H9 (cell line): Measurements from ENCODE around the gene PLEK2. TPM values are rescaled to one million over a fixed set of nuclear protein-coding genes. Genes with fewer than 3 reads are reported as not detected.

Source experiments
- DNase-seq: peaks from one replicate; pipeline ENCODE4 v3.0.0-alpha.2; 2017
- H2AFZ ChIP-seq: one replicate; pipeline ENCODE4 v1.6.1; 2013; ENCODE audit warnings: mild to moderate bottlenecking, low read length, control low read depth, moderate library complexity
- H2AK5ac ChIP-seq: 2 replicates; pipeline ENCODE4 v1.6.1; 2013; ENCODE audit warnings: low read length, control low read depth, mixed read lengths; ENCODE audit not compliant: insufficient read length
- H2BK120ac ChIP-seq: one replicate; pipeline ENCODE4 v1.6.1; 2013; ENCODE audit warnings: low read depth, mild to moderate bottlenecking, low read length, control low read depth, inconsistent platforms; ENCODE audit not compliant: poor library complexity, severe bottlenecking
- H2BK12ac ChIP-seq: 2 replicates; pipeline ENCODE4 v1.6.1; 2013; ENCODE audit warnings: low read length, control low read depth, mixed read lengths, low read depth; ENCODE audit not compliant: insufficient read length
- H2BK15ac ChIP-seq: 2 replicates; pipeline ENCODE4 v1.6.1; 2013; ENCODE audit warnings: low read depth, low read length, control low read depth
- H2BK20ac ChIP-seq: one replicate; pipeline ENCODE4 v1.6.1; 2013; ENCODE audit warnings: low read depth, mild to moderate bottlenecking, low read length, control low read depth, inconsistent platforms; ENCODE audit not compliant: poor library complexity, severe bottlenecking
- H2BK5ac ChIP-seq: 2 replicates; pipeline ENCODE4 v1.6.1; 2013; ENCODE audit warnings: low read length, control low read depth, mixed read lengths; ENCODE audit not compliant: insufficient read length
- H3K14ac ChIP-seq: 2 replicates; pipeline ENCODE4 v1.6.1; 2013; ENCODE audit warnings: low read length, control low read depth; ENCODE audit not compliant: insufficient read depth
- H3K18ac ChIP-seq: 2 replicates; pipeline ENCODE4 v1.6.1; 2013; ENCODE audit warnings: low read depth, mild to moderate bottlenecking, mixed read lengths, low read length, control low read depth; ENCODE audit not compliant: insufficient read length
- H3K23ac ChIP-seq: 2 replicates; pipeline ENCODE4 v1.6.1; 2013; ENCODE audit warnings: low read length, control low read depth, mixed read lengths, low read depth; ENCODE audit not compliant: insufficient read length
- H3K23me2 ChIP-seq: 2 replicates; pipeline ENCODE4 v1.6.1; 2013; ENCODE audit warnings: low read depth, mild to moderate bottlenecking, mixed read lengths, low read length, control low read depth; ENCODE audit not compliant: insufficient read length, poor library complexity, severe bottlenecking
- H3K27ac ChIP-seq: 2 replicates; pipeline ENCODE4 v1.5.1; 2013; ENCODE audit warnings: low read length, control low read depth, mixed read lengths, low read depth; ENCODE audit not compliant: insufficient read length
- H3K27me3 ChIP-seq: 2 replicates; pipeline ENCODE4 v1.6.1; 2013; ENCODE audit warnings: low read length, control low read depth, inconsistent platforms; ENCODE audit not compliant: insufficient read depth
- H3K4ac ChIP-seq: 2 replicates; pipeline ENCODE4 v1.6.1; 2013; ENCODE audit warnings: low read depth, mild to moderate bottlenecking, control low read depth, inconsistent platforms, low read length, moderate library complexity
- H3K4me1 ChIP-seq: 2 replicates; pipeline ENCODE4 v1.6.1; 2013; ENCODE audit warnings: low read length, control low read depth, inconsistent platforms; ENCODE audit not compliant: insufficient read depth
- H3K4me2 ChIP-seq: 2 replicates; pipeline ENCODE4 v1.6.1; 2013; ENCODE audit warnings: low read length, control low read depth, mixed read lengths; ENCODE audit not compliant: insufficient read length, insufficient read depth
- H3K56ac ChIP-seq: 2 replicates; pipeline ENCODE4 v1.6.1; 2013; ENCODE audit warnings: low read depth, mild to moderate bottlenecking, mixed read lengths, low read length, control low read depth; ENCODE audit not compliant: insufficient read length
- H3K79me1 ChIP-seq: 2 replicates; pipeline ENCODE4 v1.6.1; 2013; ENCODE audit warnings: low read depth, mild to moderate bottlenecking, moderate library complexity, low read length, control low read depth, inconsistent platforms; ENCODE audit not compliant: insufficient read depth, poor library complexity, severe bottlenecking
- H3K79me2 ChIP-seq: 2 replicates; pipeline ENCODE4 v1.6.1; 2013; ENCODE audit warnings: low read length, control low read depth, inconsistent platforms; ENCODE audit not compliant: insufficient read depth
- H3K9ac ChIP-seq: 2 replicates; pipeline ENCODE4 v1.6.1; 2013; ENCODE audit warnings: low read length, control low read depth, mixed read lengths; ENCODE audit not compliant: insufficient read length; ENCODE audit errors: extremely low read depth
- H3K9me3 ChIP-seq: one replicate; pipeline ENCODE4 v1.6.1; 2013; ENCODE audit warnings: low read depth, low read length, inconsistent platforms; ENCODE audit not compliant: control insufficient read depth
- H3T11ph ChIP-seq: one replicate; pipeline ENCODE4 v1.6.1; 2013; ENCODE audit warnings: mild to moderate bottlenecking, low read length, control low read depth, inconsistent platforms
- H4K20me1 ChIP-seq: one replicate; pipeline ENCODE4 v1.6.1; 2013; ENCODE audit not compliant: control insufficient read depth, insufficient read length, insufficient read depth
- H4K5ac ChIP-seq: 2 replicates; pipeline ENCODE4 v1.6.1; 2013; ENCODE audit warnings: low read depth, mild to moderate bottlenecking, mixed read lengths, low read length, control low read depth; ENCODE audit not compliant: insufficient read length
- H4K8ac ChIP-seq: replicated peaks from 2 replicates; pipeline ENCODE4 v1.6.1; 2013; ENCODE audit warnings: low read length, control low read depth, mixed read lengths, low read depth; ENCODE audit not compliant: insufficient read length
- H4K91ac ChIP-seq: 2 replicates; pipeline ENCODE4 v1.6.1; 2013; ENCODE audit warnings: low read depth, mild to moderate bottlenecking, moderate library complexity, mixed read lengths, low read length, control low read depth; ENCODE audit not compliant: insufficient read length
- H3K27ac Mint-ChIP-seq, 3 experiments: 2 replicates in 2 of 3; 3 replicates in 1 of 3; pipeline ENCODE4 v1.8.0; 2020 to 2021; ENCODE audit warnings: mixed read lengths in 3 of 3, mild to moderate bottlenecking in 1 of 3, moderate library complexity in 1 of 3
- H3K27me3 Mint-ChIP-seq: 2 replicates; pipeline ENCODE4 v1.8.0; 2021; ENCODE audit warnings: low read depth, mild to moderate bottlenecking, moderate library complexity, mixed read lengths
- H3K36me3 Mint-ChIP-seq, 3 experiments: 2 replicates in 2 of 3; 3 replicates in 1 of 3; pipeline ENCODE4 v1.8.0; 2020 to 2021; ENCODE audit warnings: low read depth in 3 of 3, mixed read lengths in 3 of 3; ENCODE audit not compliant: insufficient read depth in 1 of 3
- H3K4me1 Mint-ChIP-seq, 2 experiments: 2 replicates each; pipeline ENCODE4 v1.8.0; 2020; ENCODE audit warnings: mixed read lengths in 2 of 2
- H3K4me3 Mint-ChIP-seq, 2 experiments: 2 replicates in 1 of 2; 3 replicates in 1 of 2; pipeline ENCODE4 v1.8.0; 2020 to 2021; ENCODE audit warnings: mild to moderate bottlenecking in 2 of 2, mixed read lengths in 2 of 2, moderate library complexity in 1 of 2
- H3K9me3 Mint-ChIP-seq, 2 experiments: 2 replicates in 1 of 2; 3 replicates in 1 of 2; pipeline ENCODE4 v1.8.0; 2020; ENCODE audit warnings: mild to moderate bottlenecking in 2 of 2, mixed read lengths in 2 of 2, moderate library complexity in 1 of 2
- CTCF ChIP-seq: fragments of 200-600 bp; sonication (generic); conservative IDR thresholded peaks from 3 replicates; pipeline ENCODE4 v1.8.0; 2021; ENCODE audit warnings: antibody characterized with exemption, mild to moderate bottlenecking
- WGBS: extraction: QIAGEN DNeasy Blood & Tissue Kit; methylation state at CpG from one replicate; pipeline ENCODE4 v1.1.7; 2013; ENCODE audit warnings: missing lambda C conversion rate, low lambda C conversion rate, mixed read lengths; ENCODE audit not compliant: insufficient read length; ENCODE audit errors: extremely low coverage; 5-methylcytosine and 5-hydroxymethylcytosine counted together
- total RNA-seq: library from RNA; stranded (reverse); gene quantifications from 2 replicates; pipeline ENCODE4 v1.2.1, GENCODE V29; 2021

Gene PLEK2
- total RNA-seq, 1 experiment from 2014 or later: not detected

DNA sequence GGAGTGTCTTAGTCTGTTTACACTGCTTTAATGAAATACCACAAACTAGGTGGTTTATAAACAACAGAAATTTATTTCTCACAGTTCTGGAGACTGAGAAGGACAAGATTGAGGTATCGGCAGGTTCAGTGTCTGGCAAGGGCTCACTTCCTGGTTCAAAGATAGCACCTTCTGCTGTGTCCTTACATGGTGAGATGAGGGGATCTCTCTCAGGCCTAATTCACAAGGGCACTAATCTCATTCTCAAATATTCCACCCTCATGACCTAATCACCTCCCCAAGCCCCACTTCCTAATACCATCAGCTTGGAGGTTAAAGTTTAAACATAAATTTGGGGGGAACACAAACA, 35.0 kb upstream of the PLEK2 start:
- peaks cover 5% of the 10 kb centered on the region for H3K9me3 ChIP-seq
- no peak overlapping the region for H2AFZ ChIP-seq
- H3K36me3 Mint-ChIP-seq: peaks cover 12 to 21% (median 12%) of the 10 kb centered on the region in 3 experiments
- no CpG with 5 or more reads among the region's 1 CpG for WGBS
- no peak overlapping the region for H3K27ac ChIP-seq
- no peak overlapping the region for H2BK120ac ChIP-seq
- no peak overlapping the region for H2BK15ac ChIP-seq
- no peak overlapping the region for H4K5ac ChIP-seq
- peaks cover 15% of the 10 kb centered on the region for H3K4me1 ChIP-seq
- no peak overlapping the region for H3K9ac ChIP-seq
- 0 out of 2 replicates have a peak, but pooled peaks cover 1% of the 10 kb centered on the region for H3K79me2 ChIP-seq
- H3K4me3 Mint-ChIP-seq: no peak overlapping the region
- no peak overlapping the region for H3K23ac ChIP-seq
- H4K20me1 ChIP-seq: no peaks in the 10 kb centered on the region
- H3K27me3 ChIP-seq: no peaks in the 10 kb centered on the region
- H3K23me2 ChIP-seq: no peaks in the 10 kb centered on the region
- peaks cover 3% of the 10 kb centered on the region for H3K27me3 Mint-ChIP-seq
- DNase-seq: no peak
- H3K27ac Mint-ChIP-seq: peak overlapping the region in 1 of 3 experiments; percentile 39; a peak in 1 of 7 replicates
- H3K4me2 ChIP-seq: no peak overlapping the region
- no peak overlapping the region for H4K91ac ChIP-seq
- no peak overlapping the region for H2BK5ac ChIP-seq
- H2BK12ac ChIP-seq: no peak overlapping the region
- H3K4ac ChIP-seq: no peak overlapping the region
- H3K14ac ChIP-seq: no peak overlapping the region
- H3K4me1 Mint-ChIP-seq: peaks cover 38 to 47% of the 10 kb centered on the region in 2 experiments
- no peak overlapping the region for H4K8ac ChIP-seq
- no peak for TF ChIP-seq CTCF
- H3K9me3 Mint-ChIP-seq: peaks cover 25 to 32% of the 10 kb centered on the region in 2 experiments
- no peak overlapping the region for H3K56ac ChIP-seq
- H3K79me1 ChIP-seq: no peaks in the 10 kb centered on the region
- H2AK5ac ChIP-seq: no peak overlapping the region
- H3K18ac ChIP-seq: no peak overlapping the region
- H3T11ph ChIP-seq: no peak overlapping the region
- H2BK20ac ChIP-seq: no peak overlapping the region
